Left colon (tissue), 2 donors: ENCODE measurements around the gene PSD2. TPM values are rescaled to one million over a fixed set of nuclear protein-coding genes. Genes with fewer than 3 reads are reported as not detected.
A peak's percentile ranks its signal among the peaks of the same experiment; 100 is the strongest.
"Not testable (repeated sequence)": the region's sequence is repeated elsewhere in the genome, so short reads cannot be mapped to it uniquely, and the experiment has no call there.

Source experiments
- ATAC-seq: fragments of 200-7000 bp; cut with Tn5 transposase; one replicate; pipeline ENCODE4 v1.9.1; 2020; ENCODE audit warnings: mild to moderate bottlenecking, moderate library complexity
- DNase-seq, 2 donors: peaks; one replicate each; pipeline ENCODE4 v3.0.0-alpha.2; 2020
- intact Hi-C, 2 donors: fragments of 100-400 bp; cut with DNase I in 1 of 2; cut with micrococcal nuclease in 1 of 2; formaldehyde crosslinking; loops; one replicate each; pipeline versions ENCODE4 v1.11.2 to v1.14.0; 2022; cut with DNase I, micrococcal nuclease
- total RNA-seq, 2 donors: library from RNA; stranded (reverse); fragmentation: NEBNext Ultra II Directional; extraction: Animal tissue kit (Norgen Biotek cat#: 25700); gene quantifications; one replicate each; pipeline ENCODE4 v1.2.1, GENCODE V29; 2021
- donor health status: DM: no; HTN: no; CAD: no.
- donor health status: DM: yes; HTN: yes; CAD: no.

The PSD2 gene
- total RNA-seq, 2 donors from 2014 or later = 0.08 TPM; not detected in 1

- DNase-seq (no peak), ATAC-seq (no peak)
- intact Hi-C loops = loop anchor here (2.0 to 5.0 kb wide), 3 partner anchors 78 to 182 kb away; no protein-coding TSS in a partner anchor
These were observed 8.4 kb upstream of the PSD2 start for GRCh38 chr5:139787257-139787567.

GRCh38 chr5:139787568-139788293 lies 7.9 kb upstream of the PSD2 start:
- intact Hi-C loops = loop anchor here (2.0 to 5.0 kb wide), 3 partner anchors 77 to 181 kb away; no protein-coding TSS in a partner anchor
- ATAC-seq (peak; percentile 93), DNase-seq (peak; percentile 52 to 87)

- ATAC-seq = peak; percentile 2
- DNase-seq = no peak
- intact Hi-C loops = loop anchor here in 1 of 2 donors (5.0 kb wide), 1 partner anchor 179 kb away; no protein-coding TSS in a partner anchor
These were observed 7.2 kb upstream of the PSD2 start for GRCh38 chr5:139788294-139788910.

GRCh38 chr5:139789116-139789844 lies 6.3 kb upstream of the PSD2 start:
- intact Hi-C loops = loop anchor here in 1 of 2 donors (5.0 kb wide), 1 partner anchor 178 kb away; no protein-coding TSS in a partner anchor
- ATAC-seq (no peak), DNase-seq (no peak)

- intact Hi-C loops = loop anchor here in 1 of 2 donors (5.0 kb wide), 1 partner anchor 177 kb away; no protein-coding TSS in a partner anchor
- ATAC-seq (no peak), DNase-seq (no peak)
These were observed 5.8 kb upstream of the PSD2 start for GRCh38 chr5:139789845-139790189.

- intact Hi-C loops = no loop called here
- DNase-seq (no peak), ATAC-seq (no peak)
These were observed 3.4 kb upstream of the PSD2 start for GRCh38 chr5:139792218-139792617.

- DNase-seq, ATAC-seq, intact Hi-C loops: not testable (repeated sequence)
These were observed 3.0 kb upstream of the PSD2 start for GRCh38 chr5:139792655-139793054.

- DNase-seq = no peak
- intact Hi-C loops = no loop called here
- ATAC-seq = no peak
These were observed 1.4 kb upstream of the PSD2 start for GRCh38 chr5:139794067-139794846.

GRCh38 chr5:139796061-139796806 lies 626 bp downstream of the PSD2 start:
- DNase-seq (no peak), ATAC-seq (no peak)
- intact Hi-C loops = no loop called here

GRCh38 chr5:139797335-139797734 lies 1.7 kb downstream of the PSD2 start:
- intact Hi-C loops = no loop called here
- DNase-seq (no peak), ATAC-seq (no peak)

GRCh38 chr5:139797856-139798510 lies 2.4 kb downstream of the PSD2 start:
- DNase-seq (no peak), ATAC-seq (no peak)
- intact Hi-C loops = no loop called here

GRCh38 chr5:139798883-139799282 lies 3.3 kb downstream of the PSD2 start:
- ATAC-seq (no peak), DNase-seq (no peak)
- intact Hi-C loops = no loop called here

- intact Hi-C loops = no loop called here
- ATAC-seq (no peak), DNase-seq (no peak)
These were observed 3.8 kb downstream of the PSD2 start for GRCh38 chr5:139799359-139799758.

GRCh38 chr5:139803978-139804377 lies 8.4 kb downstream of the PSD2 start:
- ATAC-seq = no peak

GRCh38 chr5:139804800-139805397 lies 9.3 kb downstream of the PSD2 start:
- intact Hi-C loops = no loop called here
- ATAC-seq = no peak
- DNase-seq = no peak

More at GRCh38 chr5:139803978-139804377, 8.4 kb downstream of the PSD2 start:
- no peak for DNase-seq
- intact Hi-C loops = no loop called here

- intact Hi-C loops = no loop called here
- no peak for DNase-seq
- ATAC-seq = no peak
These were observed 9.9 kb downstream of the PSD2 start for GRCh38 chr5:139805545-139805944.

- intact Hi-C loops = no loop called here
- no peak for DNase-seq
- ATAC-seq = no peak
These were observed 10.5 kb downstream of the PSD2 start for GRCh38 chr5:139806111-139806510.
